HG02642 (cell line): ENCODE results near the gene PAMR1.
"Not testable (repeated sequence)": the region's sequence is repeated elsewhere in the genome, so short reads cannot be mapped to it uniquely, and the experiment has no call there.

ENCODE experiments used
- ATAC-seq: cut with Tn5 transposase; IDR thresholded peaks from one replicate; pipeline ENCODE4 v1.9.1; 2021; ENCODE audit warnings: mild to moderate bottlenecking; ENCODE audit not compliant: unreplicated experiment, poor library complexity

PAMR1 gene

DNA sequence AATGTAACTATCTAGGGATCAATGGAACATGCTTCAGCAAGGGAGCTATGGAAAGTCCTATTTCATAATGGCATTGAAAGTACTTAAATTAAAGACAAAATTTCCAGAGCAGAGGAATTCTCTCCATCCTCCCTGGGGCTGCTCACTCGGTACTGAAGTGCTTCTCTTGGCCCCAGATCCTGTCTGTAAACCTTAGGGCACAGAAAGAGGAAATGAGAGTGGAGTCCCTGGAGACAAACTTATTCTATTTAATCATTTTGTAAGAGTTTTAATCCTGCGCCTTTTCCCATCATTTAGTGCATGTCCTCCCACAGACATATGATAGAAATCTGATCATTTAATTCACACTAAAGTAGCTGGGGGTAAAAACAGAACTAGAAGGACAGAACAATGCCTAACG lies 20.9 kb upstream of the PAMR1 start:
- ATAC-seq: no peak

DNA sequence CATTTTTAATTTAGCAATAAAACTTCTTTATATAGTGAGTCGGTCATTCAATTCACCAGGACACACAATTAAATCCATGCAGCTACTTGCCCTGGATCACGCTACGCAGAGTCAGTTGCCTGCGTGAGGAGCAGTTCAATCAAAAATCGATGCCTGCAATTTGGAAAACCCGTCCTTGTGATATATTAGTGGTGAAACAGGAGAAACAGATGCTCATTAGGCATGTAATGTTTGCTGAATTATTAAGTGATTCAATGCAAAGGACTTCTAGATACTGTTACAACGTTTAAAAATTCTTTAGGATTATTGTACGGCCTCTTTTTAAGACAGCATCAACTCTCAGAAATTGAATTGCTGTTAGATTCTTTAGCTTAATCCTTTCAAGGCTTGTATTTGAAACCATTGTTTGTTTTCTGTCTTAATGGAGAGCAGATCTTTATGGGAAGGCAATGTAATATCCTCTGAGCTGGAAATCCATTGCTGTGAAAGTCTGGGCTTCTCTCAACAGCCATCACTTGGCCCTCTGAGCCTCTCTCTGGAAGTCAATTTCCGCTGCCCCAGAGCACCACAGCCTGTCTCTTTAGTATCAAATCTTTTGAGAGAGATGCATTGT lies 20.1 kb upstream of the PAMR1 start:
- ATAC-seq: no peak

DNA sequence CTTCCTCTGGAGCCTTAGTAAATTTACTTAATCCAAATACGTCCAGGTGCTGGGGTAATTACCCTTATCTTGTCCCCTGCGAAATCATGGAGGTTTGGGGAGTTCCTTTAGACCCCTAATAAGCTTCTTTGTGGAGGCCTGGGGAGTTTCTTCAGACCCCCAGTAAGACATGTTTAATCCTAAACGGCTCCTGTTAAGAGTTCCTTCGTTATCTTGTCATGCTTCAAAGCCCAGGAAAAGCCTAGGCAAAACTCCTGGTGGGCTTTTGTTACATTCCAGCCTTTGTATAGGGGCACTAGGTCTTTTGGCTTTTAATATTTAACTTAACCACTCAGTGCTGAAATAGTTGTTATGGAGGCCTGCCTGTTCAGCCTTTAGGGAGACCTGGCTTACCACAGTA lies 18.1 kb upstream of the PAMR1 start:
- no peak for ATAC-seq

DNA sequence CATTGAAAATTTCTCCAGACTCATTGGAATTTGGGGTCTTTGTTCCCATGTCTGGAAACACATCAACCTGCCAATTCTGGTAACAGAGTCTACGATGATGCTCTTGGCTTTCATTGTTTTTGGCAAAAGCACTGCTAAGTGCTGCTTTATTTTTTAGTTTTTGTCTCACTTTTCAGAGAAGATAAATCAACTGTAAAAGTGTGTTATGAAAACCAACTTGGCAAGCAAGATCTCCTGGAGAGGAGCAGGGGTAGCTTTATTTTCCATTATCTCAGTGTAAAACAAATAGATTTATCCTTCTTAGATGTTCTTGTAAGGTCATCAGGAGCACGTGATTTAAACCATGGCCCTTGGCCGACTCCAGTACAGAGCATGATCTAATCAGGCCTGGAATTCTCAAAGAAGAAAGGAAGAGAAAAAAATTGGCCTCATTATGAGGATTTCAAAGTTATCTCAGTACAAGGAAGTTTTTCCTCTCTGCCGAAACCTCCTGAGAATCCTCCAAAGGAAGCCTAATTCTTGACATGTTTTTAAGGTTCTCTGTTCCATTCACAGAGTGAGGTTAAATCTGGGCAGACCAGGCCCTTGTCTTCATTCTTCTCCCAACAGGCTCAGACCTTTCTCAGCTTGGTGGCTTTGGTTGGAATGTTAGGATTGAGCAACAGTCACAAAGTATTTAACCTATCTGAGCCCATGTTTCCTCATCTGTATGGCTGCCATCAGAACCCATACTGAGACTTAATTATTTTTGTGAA lies 16.4 kb upstream of the PAMR1 start:
- ATAC-seq: no peak

DNA sequence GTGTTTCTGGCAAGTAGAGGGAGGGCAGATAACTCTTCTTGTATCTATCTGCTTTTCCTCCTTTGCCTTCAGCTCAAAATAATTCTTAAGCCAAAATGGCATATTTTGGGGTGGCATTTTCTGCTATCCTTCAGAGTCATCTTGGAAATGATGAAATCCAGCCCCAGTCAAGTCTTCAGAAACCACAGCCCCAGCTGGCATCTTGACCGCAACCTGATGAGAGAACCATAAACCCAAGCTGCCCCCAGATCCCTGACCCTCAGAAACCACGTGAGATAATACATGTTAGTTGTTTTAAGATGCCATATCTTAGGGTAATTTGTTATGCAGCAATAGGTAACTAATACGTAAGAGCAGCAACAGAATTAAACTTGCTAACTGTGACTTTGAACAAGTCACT lies 15.1 kb upstream of the PAMR1 start:
- ATAC-seq: no peak

DNA sequence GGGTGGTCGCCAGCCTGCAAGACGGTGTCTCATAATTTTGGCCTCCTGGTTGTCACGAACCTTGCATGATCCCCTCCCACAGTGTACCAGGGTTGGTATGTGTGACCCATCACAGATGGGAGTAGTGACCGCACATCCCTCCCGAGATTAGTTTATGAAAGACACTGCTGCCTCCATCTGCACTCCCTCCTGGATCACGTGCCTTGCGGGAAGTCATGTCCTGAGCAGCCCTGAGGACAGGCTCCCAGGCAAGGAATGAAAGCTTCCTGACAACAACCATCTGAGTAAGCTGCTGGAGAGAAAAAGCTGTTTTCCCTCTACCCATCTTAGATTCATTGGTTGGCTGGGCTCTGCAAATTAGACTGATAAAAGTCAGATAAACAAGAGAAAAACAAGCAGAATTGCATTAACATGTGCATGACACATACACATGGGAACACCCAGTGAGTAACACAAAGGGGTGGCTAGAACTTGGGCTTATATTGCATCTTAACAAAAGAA lies 14.4 kb upstream of the PAMR1 start:
- no peak for ATAC-seq

DNA sequence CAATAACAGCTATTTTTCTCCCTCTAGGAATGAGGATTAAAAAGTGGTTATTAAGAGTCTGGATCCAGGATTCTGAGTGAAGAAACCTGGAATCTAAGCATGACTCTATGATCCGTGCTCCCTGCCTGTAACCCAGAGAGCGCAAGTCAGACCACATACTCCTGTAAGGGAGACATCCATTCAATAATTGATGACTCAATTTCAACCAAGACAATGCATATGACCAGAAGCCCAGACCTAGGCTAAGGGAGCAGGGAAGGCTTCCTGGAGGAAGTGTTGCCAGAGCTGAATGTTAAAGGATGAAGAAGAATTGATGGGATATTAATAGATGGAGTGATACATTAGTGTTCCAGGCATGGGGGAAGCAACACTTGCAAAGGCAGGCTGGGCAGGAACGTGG lies 13.8 kb upstream of the PAMR1 start:
- ATAC-seq: no peak

DNA sequence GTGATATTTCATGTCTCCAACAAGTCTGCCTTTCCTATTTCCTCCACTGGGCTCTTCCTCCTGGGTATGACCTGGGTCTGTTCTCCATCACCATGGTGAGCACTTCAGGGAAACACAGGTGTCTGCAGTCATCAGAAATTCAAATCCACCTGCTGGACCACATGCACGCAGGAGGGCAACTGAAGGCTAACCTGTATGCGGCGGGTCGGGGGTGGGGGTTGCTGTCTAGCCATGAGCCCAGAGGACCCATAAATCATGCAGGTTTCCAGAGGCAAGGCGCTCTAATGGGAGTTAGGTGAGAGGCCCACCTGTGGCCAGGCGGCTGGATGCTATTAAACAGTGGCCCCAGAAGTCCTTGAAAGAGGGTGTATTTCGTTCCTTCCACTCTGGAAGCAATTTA lies 11.1 kb upstream of the PAMR1 start:
- ATAC-seq: no peak

DNA sequence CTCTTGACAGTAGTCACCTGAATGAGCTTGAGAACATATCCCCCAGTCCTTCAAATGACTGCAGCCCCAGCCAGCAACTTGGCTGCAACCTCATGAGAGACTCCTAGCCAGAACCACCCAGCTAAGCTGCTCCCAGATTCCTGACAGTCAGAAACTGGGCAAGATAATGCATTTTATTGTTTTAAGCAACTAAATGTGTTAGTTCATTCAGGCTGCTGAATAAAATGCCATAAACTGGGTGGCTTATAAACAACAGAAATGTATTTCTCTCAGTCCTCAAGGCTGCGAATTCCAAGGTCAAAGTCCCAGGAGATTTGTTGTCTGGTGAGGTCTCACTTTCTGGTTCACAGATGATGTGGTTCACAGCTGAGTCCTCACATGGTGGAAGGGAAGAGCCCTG lies 5.8 kb upstream of the PAMR1 start:
- no peak for ATAC-seq

DNA sequence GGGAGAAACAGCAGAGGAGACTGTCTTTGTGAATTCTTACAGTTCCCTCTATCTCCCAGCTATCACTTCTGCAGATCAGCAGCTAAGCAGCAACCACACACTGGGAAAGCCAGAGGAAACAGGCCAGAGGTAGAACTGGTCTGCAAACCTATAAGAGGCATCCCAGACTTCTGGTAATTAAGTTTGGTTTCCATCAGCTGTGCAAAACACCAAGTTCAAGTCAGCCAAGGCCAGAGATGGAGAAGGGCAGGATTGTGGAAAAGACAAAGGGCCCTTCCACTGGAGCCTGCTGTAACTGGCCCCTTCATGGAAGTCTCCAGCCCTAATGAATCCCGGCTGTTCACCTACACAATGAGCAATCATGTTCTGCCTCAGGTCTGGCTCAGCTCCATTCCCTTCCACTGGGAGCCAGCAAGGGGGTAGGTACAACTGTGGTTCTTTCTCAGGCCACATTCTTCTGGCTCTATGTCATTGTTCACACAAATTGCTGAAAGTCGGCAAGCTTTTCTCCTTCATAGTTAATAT lies 4.6 kb upstream of the PAMR1 start:
- no peak for ATAC-seq

DNA sequence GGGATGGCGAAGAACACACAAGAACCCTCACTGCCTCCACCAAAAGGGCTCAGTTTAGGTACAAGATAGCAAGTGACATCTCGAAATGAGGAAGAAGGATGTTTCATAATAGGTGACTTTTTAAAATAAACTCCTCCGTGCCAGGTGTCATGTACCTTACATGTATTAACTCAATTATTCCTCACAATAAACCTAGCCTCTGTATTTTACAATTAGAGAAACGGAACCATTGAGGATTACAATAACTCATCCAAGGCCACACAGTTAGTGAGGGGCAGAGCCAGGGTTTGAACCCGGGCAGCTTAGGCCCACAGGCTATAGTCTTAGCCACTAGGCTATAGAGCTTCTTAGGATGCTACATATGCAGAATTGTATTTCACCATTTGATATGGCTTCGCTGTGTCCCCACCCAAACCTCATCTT lies 965 bp upstream of the PAMR1 start:
- no peak for ATAC-seq

DNA sequence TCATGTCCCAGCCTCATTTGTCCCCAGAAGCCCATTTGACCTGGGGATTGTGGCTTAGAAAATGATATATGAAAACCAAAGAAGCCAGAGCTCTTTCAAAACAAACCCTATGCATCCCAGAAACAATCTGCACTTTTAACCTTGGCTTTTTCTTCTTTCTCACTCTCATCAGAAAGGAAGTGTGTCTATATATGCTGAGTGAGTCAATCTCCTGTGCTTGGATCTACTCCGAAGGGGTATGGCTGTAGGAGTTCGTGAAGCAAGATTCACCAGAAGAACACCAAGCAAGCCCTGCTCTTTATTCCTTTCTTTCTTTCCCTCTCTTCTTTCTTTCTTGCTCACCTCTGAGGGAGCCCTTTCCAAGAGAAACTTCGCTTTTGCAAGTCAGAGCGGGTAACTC lies 636 bp downstream of the PAMR1 start:
- no peak for ATAC-seq

DNA sequence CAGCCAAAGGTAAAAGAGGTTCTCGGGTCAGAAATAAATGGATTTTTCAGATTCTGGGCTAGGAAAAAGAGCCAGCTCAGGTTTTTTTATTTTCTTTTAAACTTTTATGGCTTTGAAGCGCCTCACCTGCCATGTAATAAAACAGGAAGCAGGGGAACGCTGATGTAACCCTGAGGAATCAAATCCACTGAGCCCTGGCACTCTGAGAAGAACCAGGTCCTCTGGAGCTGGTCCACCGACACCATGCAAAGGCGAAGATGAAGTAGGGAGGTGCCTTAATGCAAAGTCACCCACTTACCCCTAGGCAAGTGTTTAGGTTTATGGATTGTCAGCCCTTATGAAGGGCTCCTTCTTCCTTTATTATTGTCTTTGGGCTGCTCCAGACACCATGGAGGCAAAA lies 1.6 kb downstream of the PAMR1 start:
- no peak for ATAC-seq

DNA sequence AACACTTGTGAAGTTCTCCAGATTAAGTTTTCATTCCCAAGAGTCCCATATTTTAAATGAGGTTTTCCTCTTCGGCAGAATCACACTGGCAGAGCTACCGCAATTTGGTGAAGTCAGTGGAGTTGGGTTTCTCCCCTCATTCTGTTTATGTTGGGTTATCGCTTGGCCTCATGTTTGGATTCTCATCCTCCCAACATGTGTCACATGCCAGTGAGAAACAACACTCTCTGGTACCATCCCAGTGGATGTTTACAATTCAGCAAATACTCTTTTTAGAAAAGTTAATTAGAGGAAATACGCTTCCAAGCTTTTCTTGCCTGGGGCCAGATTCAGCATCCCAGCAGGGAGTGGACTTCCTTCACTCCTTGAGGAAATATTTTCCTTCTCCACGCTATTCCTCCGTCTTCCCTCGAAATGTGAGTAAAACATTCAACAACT lies 2.1 kb downstream of the PAMR1 start:
- ATAC-seq: no peak

DNA sequence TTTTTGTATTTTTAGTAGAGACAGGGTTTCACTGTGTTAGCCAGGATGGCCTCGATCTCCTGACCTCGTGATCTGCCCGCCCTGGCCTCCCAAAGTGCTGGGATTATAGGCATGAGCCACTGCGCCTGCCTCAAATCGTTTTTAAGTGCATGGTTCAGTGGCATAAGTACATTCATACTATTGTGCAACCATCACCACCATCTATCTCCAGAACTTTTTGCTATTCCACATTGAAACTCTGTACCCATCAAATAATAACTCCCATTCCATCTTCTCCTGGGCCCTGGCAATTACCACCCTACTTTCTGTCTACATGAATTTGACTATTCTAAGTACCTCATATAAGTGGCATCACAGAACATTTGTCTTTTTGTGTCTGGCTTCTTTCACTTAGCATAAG lies 3.3 kb downstream of the PAMR1 start:
- not testable (repeated sequence) for ATAC-seq

DNA sequence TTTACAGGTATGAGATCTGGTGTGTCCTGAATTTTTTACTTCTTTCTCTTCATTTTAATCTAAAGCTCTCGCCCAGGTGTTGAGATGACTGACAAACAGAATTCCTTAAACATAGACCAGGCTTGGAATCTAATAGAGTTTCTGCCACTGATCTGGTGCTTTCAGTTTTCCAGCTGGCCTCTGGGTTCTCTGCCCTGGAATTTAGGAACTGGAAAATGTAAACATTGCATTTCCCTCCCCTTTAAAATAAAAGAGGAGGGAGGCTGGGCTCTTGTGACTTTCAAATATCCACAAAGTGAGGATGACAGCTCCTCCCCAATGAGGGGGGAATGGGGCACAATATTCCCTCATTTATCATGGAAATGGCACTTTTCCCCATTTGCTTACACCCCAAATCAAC lies 5.0 kb downstream of the PAMR1 start:
- no peak for ATAC-seq

DNA sequence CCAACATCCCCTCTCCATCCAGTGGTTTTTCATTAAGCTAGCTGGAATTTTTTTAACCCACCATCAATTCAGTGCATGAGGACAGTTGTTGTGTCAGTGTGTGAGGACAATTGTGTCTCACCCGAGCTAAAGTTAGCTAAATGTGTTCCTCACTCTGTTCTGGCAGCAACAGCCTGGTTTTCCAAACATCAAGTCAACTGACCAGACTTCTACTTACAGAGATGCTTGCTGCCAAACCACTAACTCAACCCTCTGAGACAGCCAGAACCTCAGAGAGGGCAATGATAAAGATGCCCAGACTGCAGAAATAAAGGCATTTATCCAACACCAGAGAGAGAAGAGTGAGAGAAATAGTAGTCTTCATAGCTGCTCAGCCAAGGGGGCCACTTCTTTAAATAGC lies 6.7 kb downstream of the PAMR1 start:
- no peak for ATAC-seq

DNA sequence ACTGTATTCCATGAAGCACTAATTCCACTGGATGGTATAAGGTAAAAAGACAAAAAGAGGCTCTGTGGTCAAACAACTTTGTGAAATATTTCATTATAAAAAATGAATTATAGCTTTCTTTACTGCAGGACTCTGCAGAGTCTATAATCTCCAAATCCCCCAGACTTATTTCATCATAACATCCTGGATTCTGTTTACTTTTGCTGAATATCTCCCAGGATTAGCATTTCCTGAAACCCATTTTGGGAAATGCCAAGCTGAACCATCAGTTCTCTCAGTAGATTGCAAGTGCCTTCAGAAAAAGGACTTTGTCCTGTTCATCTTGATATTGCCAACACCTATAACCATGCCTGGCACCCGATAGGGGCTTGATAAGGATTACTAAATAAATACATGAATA lies 7.9 kb downstream of the PAMR1 start:
- ATAC-seq: no peak

DNA sequence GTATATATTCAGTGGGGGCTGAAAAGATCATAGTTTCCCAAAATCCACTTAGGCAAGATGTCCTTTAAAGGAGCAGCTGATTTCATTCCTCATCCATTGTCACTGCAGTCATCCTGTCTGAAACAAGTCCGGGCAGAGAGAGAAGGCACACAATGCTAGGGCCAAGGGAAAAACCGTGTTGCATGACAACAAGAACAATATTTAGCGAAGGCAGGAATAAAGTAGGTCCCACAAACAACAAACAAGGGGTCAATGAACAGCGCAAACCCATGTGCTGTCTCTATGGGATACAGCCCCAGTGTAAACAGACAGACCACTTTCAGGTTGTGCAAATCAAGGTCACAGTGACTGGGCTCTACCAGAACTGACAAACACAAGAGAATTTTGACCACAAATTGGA lies 9.0 kb downstream of the PAMR1 start:
- no peak for ATAC-seq

DNA sequence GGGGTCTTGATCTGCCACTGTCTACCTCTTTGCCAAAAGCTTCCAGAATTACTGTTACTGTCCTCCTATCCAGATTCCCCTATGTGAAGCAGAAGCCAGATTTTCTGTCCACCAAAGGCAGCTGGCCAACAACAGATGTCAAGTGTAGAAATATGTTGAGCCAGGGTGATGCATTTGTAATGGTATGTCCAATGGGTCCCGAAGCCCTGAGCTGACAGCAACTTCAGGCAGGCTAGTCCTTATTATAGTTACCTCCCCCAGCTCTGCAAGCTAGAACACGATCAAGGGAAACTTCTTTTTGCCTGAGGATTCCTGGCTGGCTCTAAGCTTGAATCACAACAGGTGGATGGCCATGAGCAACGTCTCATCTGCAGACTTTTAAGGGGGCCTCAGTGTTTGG lies 10.2 kb downstream of the PAMR1 start:
- ATAC-seq: no peak

DNA sequence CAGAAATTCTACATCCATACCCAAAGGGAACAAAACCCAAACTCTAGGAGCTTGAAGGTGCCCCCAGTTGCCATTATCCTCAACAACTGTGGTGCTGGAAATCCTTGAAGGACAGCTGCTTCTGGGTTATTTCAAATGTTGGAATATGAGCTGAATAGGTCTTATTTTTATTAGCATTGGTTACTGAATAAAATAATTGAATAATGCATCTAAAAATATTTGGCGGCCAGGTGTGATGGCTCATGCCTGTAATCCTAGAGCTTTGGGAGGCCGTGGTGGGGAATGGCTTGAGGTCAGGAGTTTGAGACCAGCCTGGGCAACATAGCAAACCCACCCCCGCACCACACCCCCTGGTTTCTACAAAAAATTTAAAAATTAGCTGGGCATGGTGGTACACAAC lies 10.9 kb downstream of the PAMR1 start:
- ATAC-seq: no peak

DNA sequence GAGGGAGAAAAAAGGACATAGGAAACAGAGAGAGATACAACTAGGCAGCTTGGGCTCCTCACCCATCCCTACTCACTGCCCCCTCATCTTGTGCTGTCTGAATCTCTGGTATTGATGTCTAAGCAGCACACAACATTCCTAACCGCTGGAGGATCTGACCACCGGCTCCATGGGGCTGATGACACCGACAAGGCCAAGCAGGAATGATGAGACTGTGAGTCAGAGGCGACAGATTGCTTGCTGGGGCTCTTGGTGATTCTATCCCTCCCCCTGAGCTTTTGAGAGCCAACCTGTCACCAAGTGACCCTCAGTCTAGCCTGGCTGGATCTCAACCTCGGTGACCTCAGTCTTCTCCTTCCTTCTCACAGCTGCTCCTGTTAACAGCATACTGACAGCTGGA lies 13.8 kb downstream of the PAMR1 start:
- no peak for ATAC-seq
